ENCODE results near the gene TTN. TPM values are rescaled to one million over a fixed set of nuclear protein-coding genes. Genes with fewer than 3 reads are reported as not detected.

TTN gene
- total and polyA plus RNA-seq, 2 of the 8 experiments (the other 6 are each of a cell fraction or from before 2014, with no cell fraction given): 0.30 to 9.7 TPM

- no peak overlapping the region for H3K27ac ChIP-seq (ENCODE audit: low read depth, low read length)
- H2AFZ ChIP-seq (ENCODE audit: low read length): no peak overlapping the region
- no peak overlapping the region for H2BK20ac ChIP-seq (ENCODE audit: low read length)
- H4K5ac ChIP-seq (ENCODE audit: insufficient read length, low read depth, low read length): no peak overlapping the region
- H2BK12ac ChIP-seq (ENCODE audit: low read depth, low read length): no peak overlapping the region
- H4K20me1 ChIP-seq (replicated peaks in 1 of 2; ENCODE audit: control insufficient read depth in 1 of 2, insufficient read depth in 2 of 2, low read length in 2 of 2): peaks cover 0 to 3% of the 10 kb centered on the region in 2 experiments
- H3K79me1 ChIP-seq (ENCODE audit: low read depth, low read length): no peaks in the 10 kb centered on the region
- no peaks in the 10 kb centered on the region for H3K79me2 ChIP-seq (ENCODE audit: control insufficient read depth in 1 of 2, insufficient read depth in 2 of 2, low read length in 2 of 2)
- no peaks in the 10 kb centered on the region for H3K4me1 ChIP-seq (replicated peaks in 1 of 4; ENCODE audit: control insufficient read depth in 3 of 4, insufficient read depth in 4 of 4, low read length in 3 of 4)
- no peaks in the 10 kb centered on the region for H3K36me3 ChIP-seq (ENCODE audit: control insufficient read depth in 2 of 4, insufficient read depth in 4 of 4, low read length in 3 of 4)
- no peak overlapping the region for H3K4ac ChIP-seq (replicated peaks; ENCODE audit: insufficient read length, low read depth, low read length)
- no peaks in the 10 kb centered on the region for H3K23me2 ChIP-seq (ENCODE audit: low read depth, low read length)
- no peaks in the 10 kb centered on the region for H3K27me3 ChIP-seq (replicated peaks in 1 of 4; ENCODE audit: control insufficient read depth in 3 of 4, extremely low read depth in 1 of 4, insufficient read depth in 3 of 4, low read length in 3 of 4)
- H2BK120ac ChIP-seq (replicated peaks; ENCODE audit: low read depth, low read length): no peak overlapping the region
- H3K4me3 ChIP-seq (ENCODE audit: extremely low read depth in 1 of 4, insufficient read depth in 2 of 4, low read depth in 3 of 4, low read length in 4 of 4): no peak overlapping the region
- POLR2A ChIA-PET (ENCODE audit: partially characterized antibody): no interaction called here
- no peak for FAIRE-seq
- DNase-seq (ENCODE audit: low read depth in 1 of 2, low spot score in 2 of 2): no peak
- no peak overlapping the region for H3K23ac ChIP-seq (ENCODE audit: insufficient read length)
- no peak overlapping the region for H3K18ac ChIP-seq (ENCODE audit: extremely low read depth, low read length)
- no peak overlapping the region for H4K91ac ChIP-seq (replicated peaks; ENCODE audit: insufficient read length, low read length)
- no peak overlapping the region for H2AK5ac ChIP-seq (ENCODE audit: low read depth, low read length)
- H3K9me3 ChIP-seq (ENCODE audit: insufficient read depth in 2 of 2, low read depth in 1 of 2, low read length in 1 of 2): no peaks in the 10 kb centered on the region
- WGBS, 2 experiments (ENCODE audit: extremely low coverage in 1 of 2, insufficient coverage in 1 of 2, insufficient read length in 1 of 2, insufficient replicate concordance in 2 of 2, low coverage in 1 of 2, low lambda C conversion rate in 2 of 2, missing lambda C conversion rate in 1 of 2): 85% methylated on average over 1 of the region's 1 CpG; no CpG with 5 or more reads in 1 of the 2 experiments
- no peak overlapping the region for H2BK5ac ChIP-seq (ENCODE audit: low read depth, low read length)
- H3K56ac ChIP-seq (replicated peaks; ENCODE audit: insufficient read length, low read depth, low read length): no peak overlapping the region
- H3K14ac ChIP-seq (ENCODE audit: insufficient read length): no peak overlapping the region
- H4K8ac ChIP-seq (ENCODE audit: extremely low read depth, insufficient read depth, low read length): no peak overlapping the region
- no peak overlapping the region for H2BK15ac ChIP-seq (ENCODE audit: low read length)
- no peak overlapping the region for H3K9ac ChIP-seq (replicated peaks in 1 of 4; ENCODE audit: extremely low read depth in 1 of 4, low read depth in 3 of 4, low read length in 3 of 4)
- no peak overlapping the region for H3K4me2 ChIP-seq (ENCODE audit: insufficient read depth in 1 of 2, low read depth in 2 of 2, low read length in 2 of 2)
- CTCF ChIA-PET (ENCODE audit: partially characterized antibody): no interaction called here
- TF ChIP-seq CBX8 (IDR thresholded peaks at IDR 0.05; ENCODE audit: borderline replicate concordance, low read depth, low read length): no peak
- no peak for TF ChIP-seq E2F6 (IDR thresholded peaks at IDR 0.05)
- no peak for TF ChIP-seq PHF8 (conservative IDR thresholded peaks at IDR 0.05; ENCODE audit: low read depth, low read length)
- no peak for TF ChIP-seq ATF2 (IDR thresholded peaks at IDR 0.05; ENCODE audit: low read length)
- no peak for TF ChIP-seq KDM1A (IDR thresholded peaks at IDR 0.05; ENCODE audit: borderline replicate concordance, low read length)
- TF ChIP-seq JUND (IDR thresholded peaks at IDR 0.05; ENCODE audit: low read length): no peak
- TF ChIP-seq RAD21 (IDR thresholded peaks at IDR 0.05 in 1 of 2, conservative IDR thresholded peaks at IDR 0.05 in 1 of 2; ENCODE audit: low read depth in 2 of 2, low read length in 2 of 2): no peak
- no peak for TF ChIP-seq MAX (IDR thresholded peaks at IDR 0.05)
- no peak for TF ChIP-seq SRF (IDR thresholded peaks at IDR 0.05; ENCODE audit: low read depth, low read length)
- TF ChIP-seq TAF7 (optimal IDR thresholded peaks at IDR 0.05; ENCODE audit: borderline replicate concordance, low read depth, low read length): no peak
- no peak for TF ChIP-seq POU5F1 (IDR thresholded peaks at IDR 0.05; ENCODE audit: low read depth, low read length)
- no peak for TF ChIP-seq KDM4A (IDR thresholded peaks at IDR 0.05; ENCODE audit: low read depth, low read length, severe bottlenecking)
Measured at GRCh38 chr2:178679891-178680290, 127.3 kb downstream of the TTN start.

All from H1 (cell line).